Activated T-cell treated with anti-CD3 and anti-CD28 coated beads, Interleukin-2, amount 50 U/mL, for 48 hours (primary cell): ENCODE data around the gene TPSAB1.
A peak's percentile ranks its signal among the peaks of the same experiment; 100 is the strongest.

Experiments
- DNase-seq, 2 experiments: peaks; one replicate each; pipeline ENCODE4 v3.0.0-alpha.2; 2020

TPSAB1 gene

DNA sequence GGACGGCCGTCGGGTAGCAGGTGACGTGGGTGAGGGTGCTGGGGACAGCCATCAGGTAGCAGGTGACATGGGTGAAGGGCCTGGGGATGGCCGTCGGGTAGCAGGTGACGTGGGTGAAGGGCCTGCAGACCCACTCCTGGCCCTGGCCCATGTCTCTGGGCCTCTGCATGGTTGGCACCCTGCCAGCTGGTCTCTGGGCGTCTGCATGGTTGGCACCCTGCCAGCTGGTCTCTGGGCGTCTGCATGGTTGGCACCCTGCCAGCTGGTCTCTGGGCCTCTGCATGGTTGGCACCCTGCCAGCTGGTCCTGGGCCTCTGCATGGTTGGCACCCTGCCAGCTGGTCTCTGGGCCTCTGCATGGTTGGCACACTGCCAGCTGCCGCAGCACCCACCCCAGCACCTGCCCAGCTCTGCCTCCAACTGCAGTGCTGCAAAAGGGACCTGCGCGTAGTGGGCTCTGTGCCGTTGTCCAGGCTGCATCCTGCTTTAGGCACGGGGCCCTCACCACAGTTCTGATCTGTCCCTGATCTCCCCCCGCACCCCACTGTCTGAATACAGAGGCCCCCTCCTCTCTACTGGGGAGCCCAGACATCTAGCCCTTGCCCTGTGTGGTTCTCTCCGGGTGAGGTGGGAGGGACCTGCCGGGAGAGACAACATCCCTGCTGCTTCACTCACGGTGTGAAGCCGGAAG, 31.4 kb downstream of the TPSAB1 start:
- peak in 1 of 2 experiments; percentile 30 for DNase-seq

GRCh38 chr16:1272453-1273198, 32.1 kb downstream of the TPSAB1 start:
- DNase-seq: no peak

GRCh38 chr16:1273816-1274215, 33.3 kb downstream of the TPSAB1 start:
- no peak for DNase-seq

DNA sequence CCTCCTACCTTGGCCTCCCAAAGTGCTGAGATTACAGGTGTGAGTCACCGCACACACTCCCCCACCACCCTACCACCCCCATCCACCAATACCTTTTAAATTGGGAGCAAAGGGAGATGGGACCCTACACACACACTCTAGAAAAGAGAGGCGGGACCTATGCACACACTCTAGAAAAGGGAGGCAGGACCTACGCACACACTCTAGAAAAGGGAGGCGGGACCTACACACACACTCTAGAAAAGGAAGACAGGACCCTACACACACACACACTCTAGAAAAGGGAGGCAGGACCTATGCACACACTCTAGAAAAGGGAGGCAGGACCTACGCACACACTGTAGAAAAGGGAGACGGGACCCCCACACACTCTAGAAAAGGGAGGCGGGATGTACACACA, 34.3 kb downstream of the TPSAB1 start:
- DNase-seq: no peak

DNA sequence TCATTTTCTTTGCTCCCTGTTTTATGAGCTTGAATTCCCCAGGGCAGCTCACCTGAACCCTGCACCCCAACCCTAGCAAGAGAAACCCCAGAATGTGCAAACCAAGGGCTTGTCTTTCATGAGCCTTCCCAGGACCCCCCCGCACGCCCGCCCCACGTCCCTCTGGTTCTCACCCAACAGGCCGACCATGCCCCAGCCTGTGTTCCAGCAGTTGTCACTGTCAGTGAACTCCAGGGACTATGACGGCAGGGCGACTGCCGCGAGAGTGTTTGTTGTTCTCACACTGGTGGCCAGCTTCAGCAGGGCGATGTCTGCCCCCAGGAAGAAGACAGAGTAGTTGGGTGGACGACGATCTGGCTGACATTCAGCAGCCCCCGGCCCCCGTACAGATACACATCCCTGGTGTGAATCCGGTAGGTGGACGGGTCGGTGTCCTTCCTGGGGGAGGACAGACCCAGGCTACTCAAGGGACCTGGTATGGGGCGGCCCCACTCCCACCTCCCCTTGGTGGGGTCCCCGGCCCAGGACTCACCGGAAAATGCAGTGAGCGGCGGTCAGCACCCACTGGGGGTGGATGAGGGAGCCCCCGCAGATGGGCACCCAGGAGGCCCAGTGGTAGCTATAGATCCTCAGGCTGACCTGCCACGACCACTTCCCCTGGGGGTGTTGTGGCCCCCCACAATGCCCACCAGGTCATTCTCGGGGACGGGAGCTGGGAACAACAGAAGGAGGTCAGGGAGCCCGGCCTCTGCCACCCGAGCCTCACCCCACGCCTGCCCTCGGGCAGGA, 35.5 kb downstream of the TPSAB1 start:
- no peak for DNase-seq

DNA sequence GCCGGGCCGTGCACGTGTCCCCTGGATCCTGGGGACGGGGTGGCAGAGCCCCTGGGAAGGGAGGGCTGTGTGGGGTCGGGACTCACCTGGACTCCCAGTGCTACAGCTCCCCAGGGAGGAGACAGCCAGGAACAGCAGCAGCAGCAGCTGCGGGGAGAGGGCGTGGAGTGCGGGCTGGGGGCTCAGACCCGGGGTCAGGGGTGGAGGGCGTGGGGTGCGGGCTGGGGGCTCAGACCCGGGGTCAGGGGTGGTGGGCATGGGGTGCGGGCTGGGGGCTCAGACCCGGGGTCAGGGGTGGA, 36.0 kb downstream of the TPSAB1 start:
- DNase-seq: no peak

DNA sequence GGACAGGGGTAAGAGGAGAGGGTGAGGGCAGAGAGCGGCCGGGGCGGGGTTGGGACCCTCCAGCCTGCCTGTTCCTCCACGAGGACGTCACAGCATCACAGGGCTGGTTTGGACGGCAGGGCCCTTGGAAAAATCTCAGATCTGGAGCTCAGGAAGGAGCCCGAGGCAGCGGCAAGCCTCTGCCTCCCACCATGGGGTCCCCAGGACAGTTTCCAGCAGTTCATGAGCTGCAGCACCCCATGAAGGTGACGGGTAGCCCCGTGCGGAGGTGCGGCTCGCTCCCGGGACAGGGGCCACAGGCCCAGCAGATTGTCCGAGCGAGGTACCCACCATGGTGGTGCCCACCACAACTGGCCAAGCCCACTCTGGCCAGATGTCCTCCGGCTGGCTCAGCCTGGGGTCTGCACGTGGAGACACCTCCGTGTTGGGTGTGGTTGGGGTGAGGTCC, 36.7 kb downstream of the TPSAB1 start:
- DNase-seq: no peak

- DNase-seq: no peak
Observed at GRCh38 chr16:1277617-1278282, 37.2 kb downstream of the TPSAB1 start.

GRCh38 chr16:1278477-1278876, 38.0 kb downstream of the TPSAB1 start:
- DNase-seq: no peak

DNA sequence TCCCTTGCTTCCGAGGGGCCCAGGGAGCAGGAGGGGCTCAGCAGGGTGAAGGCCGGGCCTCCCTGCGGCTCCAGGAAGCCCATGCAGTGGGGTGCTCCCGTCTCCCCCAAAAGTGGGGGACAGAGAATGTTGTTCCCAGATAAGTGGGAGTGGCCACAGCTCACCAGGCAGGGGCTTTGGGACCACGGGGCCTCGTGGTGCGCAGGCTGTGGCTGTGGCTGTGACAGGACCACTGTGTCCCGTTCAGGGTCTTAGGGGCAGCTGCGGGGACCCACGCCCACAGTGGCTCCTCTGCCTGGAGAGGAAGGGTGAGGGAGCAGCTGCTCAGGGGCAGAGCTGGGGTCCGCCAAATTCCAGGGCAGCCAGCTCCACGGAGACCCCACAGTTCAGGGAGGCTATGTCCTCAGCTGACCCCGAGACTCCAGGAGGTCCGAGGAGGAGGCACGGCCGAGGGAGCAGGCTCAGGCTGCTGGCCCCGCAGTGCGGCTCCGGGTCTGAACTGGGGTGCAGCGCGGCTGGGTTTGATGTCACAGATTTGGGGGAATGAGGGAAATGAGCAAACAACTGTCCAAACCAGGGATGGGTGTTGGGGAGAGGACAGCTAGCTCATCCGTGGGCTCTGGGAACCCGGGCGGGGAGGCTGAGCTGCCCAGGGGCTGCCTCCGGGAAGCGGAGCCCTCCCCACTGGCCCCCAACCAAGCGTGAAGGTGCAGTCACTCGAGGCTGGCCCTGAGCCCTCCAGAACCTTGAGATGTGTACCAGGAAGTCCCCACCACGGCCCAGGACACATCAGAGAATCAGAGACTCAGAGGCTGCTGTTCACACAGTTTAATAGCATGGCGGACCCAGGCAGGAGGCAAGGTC, 38.8 kb downstream of the TPSAB1 start:
- DNase-seq: no peak

GRCh38 chr16:1279945-1280589, 39.6 kb downstream of the TPSAB1 start:
- DNase-seq: no peak

DNA sequence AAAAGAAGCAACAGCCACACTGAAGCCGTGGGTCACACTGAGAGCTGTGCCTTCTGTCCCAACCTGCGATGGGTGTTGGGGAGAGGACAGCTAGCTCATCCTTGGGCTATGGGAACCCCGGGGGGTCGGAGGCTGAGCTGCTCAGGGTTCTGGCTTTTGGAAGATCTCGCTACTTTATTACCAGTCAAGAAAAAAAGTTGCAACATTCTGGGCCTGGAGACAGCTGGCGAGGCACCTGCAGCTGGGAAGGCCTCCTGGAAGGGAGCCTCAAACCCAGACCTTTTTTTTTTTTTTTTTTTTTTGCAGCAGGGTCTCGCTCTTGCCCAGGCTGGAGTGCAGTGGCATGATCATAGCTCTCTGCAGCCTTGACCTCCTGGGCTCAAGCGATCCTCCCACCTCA, 40.3 kb downstream of the TPSAB1 start:
- DNase-seq: no peak

GRCh38 chr16:1281517-1281916, 41.0 kb downstream of the TPSAB1 start:
- no peak for DNase-seq

GRCh38 chr16:1282324-1282973, 41.9 kb downstream of the TPSAB1 start:
- no peak for DNase-seq

- no peak for DNase-seq
Observed at GRCh38 chr16:1283296-1283695, 42.8 kb downstream of the TPSAB1 start.

GRCh38 chr16:1283996-1284616, 43.6 kb downstream of the TPSAB1 start:
- no peak for DNase-seq

DNA sequence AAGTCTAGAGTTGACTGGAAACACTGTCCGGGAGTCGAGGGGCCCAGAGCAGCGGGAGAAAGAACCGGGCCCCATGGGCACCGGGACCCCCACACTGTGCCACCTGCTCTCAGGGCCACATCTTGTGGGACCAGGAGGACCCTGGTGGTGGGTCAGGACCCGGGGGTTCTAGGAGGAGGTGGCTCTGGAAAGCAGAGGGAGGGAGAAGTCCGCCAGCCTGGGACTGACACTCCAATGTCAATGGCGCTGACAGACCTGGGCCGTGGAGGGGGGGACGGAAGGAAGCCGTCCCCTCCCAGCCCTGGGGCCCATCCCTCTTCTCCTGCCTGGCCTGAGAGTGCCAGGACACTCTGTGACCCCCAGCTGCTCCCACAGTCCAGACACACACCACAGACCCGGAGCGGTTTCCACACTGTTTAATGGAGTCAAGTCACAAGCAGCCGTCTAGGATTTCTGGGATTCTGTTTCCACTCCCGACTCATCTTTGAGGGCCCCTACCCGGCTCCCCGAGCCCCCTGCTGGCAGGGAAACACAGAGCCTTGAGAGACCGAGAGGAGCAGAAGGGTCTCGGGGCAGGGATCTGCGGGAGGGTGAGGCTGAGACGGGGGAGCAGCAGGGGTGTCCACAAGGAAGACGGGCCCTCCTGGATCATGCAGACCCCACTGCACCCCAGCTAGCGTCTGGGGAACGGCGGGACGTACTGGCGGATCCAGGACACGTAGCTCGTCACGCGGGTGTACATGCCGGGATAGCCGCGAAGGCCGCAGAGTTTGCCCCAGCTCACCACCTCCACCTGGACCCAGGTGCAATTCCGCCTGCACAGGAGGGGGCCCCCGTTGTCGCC, 45.4 kb downstream of the TPSAB1 start:
- no peak for DNase-seq

GRCh38 chr16:1286513-1287094, 46.1 kb downstream of the TPSAB1 start:
- no peak for DNase-seq

GRCh38 chr16:1287982-1288670, 47.6 kb downstream of the TPSAB1 start:
- no peak for DNase-seq
